Measurements from ENCODE around the gene AHRR. TPM values are rescaled to one million over a fixed set of nuclear protein-coding genes. Genes with fewer than 3 reads are reported as not detected.
A peak's percentile ranks its signal among the peaks of the same experiment; 100 is the strongest.

Gene AHRR
- total RNA-seq, 1 donor from 2014 or later = not detected

DNA sequence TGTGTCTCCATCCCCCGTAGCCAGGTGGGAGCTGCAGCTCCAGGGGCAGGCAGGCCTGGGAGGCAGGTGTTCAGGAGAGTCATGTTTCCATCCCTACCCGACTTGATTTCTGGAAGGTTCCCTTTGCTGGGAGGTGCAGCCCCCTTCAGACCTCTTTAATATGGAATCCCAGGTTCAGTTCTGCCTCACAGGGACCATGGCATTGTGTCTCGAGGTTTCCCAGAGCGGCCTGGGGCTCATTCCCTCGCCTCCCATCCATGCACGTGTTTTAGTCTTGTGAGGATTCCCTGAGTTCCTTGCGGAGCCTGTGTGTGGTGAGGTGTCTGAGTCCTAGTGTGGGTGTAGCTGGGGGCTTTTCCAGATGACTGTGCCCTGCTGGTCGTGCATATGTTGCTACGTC is 16.5 kb upstream of the AHRR start:
- Histone ChIP-seq H3K36me3 (peaks cover 20 to 24% of the 10 kb centered on the region in 2 donors), H3K27me3 (no peaks in the 10 kb centered on the region), H3K4me1 (no peaks in the 10 kb centered on the region), H3K4me3 (no peak overlapping the region), H3K9me3 (no peaks in the 10 kb centered on the region), H3K27ac (no peak overlapping the region)
- peak in 1 of 2 donors; percentile 41 for DNase-seq (ENCODE audit: low spot score in 2 of 2)
- intact Hi-C loops (cut with DNase I) = no loop called here
- TF ChIP-seq CTCF (IDR thresholded peaks at IDR 0.05) = no peak

DNA sequence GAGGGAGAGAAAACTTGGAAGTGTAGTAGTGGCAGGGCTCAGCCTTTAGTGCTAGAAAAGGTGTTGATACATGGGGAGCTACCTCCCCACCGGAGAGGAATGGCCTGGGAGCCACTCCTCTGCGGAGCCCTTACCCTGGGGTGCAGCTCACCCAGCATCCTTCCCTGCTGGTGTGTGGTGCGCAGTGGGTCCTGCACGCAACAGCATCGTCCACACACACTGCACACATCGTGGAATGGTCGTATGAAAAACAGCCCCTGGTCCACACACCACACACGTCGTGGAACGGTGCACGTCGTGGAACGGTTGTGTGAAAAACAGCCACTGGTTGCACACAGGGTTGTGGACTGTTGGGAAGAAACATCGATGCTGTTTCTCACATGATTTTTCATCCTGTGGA is 16.1 kb upstream of the AHRR start:
- Histone ChIP-seq H3K27me3 (no peaks in the 10 kb centered on the region), H3K4me1 (no peaks in the 10 kb centered on the region), H3K36me3 (peaks cover 20 to 25% of the 10 kb centered on the region in 2 donors), H3K4me3 (no peak overlapping the region), H3K27ac (no peak overlapping the region), H3K9me3 (no peaks in the 10 kb centered on the region)
- DNase-seq (ENCODE audit: low spot score in 2 of 2) = peak in 1 of 2 donors; percentile 25
- TF ChIP-seq CTCF (IDR thresholded peaks at IDR 0.05) = no peak
- intact Hi-C loops (cut with DNase I) = no loop called here

GRCh38 chr5:306011-306805 is 15.3 kb upstream of the AHRR start:
- TF ChIP-seq CTCF (IDR thresholded peaks at IDR 0.05) = no peak
- DNase-seq (ENCODE audit: low spot score in 2 of 2) = peak in 1 of 2 donors; percentile 34
- no peak overlapping the region for H3K27ac ChIP-seq
- intact Hi-C loops (cut with DNase I) = no loop called here
- no peak overlapping the region for H3K4me3 ChIP-seq
- H3K36me3 ChIP-seq = peaks cover 20 to 33% of the 10 kb centered on the region in 2 donors
- H3K4me1 ChIP-seq = no peaks in the 10 kb centered on the region
- H3K27me3 ChIP-seq = no peaks in the 10 kb centered on the region
- no peaks in the 10 kb centered on the region for H3K9me3 ChIP-seq

DNA sequence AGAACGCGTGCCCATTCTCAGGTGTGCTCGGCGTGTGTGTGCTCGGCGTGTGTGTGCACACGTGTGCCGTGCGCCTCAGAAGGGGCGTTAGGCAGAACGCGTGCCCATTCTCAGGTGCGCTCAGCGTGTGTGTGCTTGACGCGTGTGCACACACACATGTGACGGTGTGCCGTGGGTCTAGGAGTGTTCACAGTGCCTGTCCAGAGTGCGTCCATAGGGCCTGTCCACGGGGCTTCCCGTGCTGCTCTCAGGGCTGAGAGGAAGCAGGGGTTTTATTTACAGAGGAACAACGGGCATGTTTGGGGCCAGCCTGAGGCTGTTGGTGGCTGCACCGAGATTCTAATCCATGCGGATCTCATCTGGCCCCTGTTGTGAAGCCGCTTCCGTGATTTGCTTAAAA is 14.2 kb upstream of the AHRR start:
- intact Hi-C loops (cut with DNase I) = no loop called here
- H3K27me3 ChIP-seq = no peaks in the 10 kb centered on the region
- H3K36me3 ChIP-seq = peaks cover 20 to 42% of the 10 kb centered on the region in 2 donors
- H3K9me3 ChIP-seq = no peaks in the 10 kb centered on the region
- TF ChIP-seq CTCF (IDR thresholded peaks at IDR 0.05) = no peak
- H3K27ac ChIP-seq = no peak overlapping the region
- no peak overlapping the region for H3K4me3 ChIP-seq
- no peaks in the 10 kb centered on the region for H3K4me1 ChIP-seq
- no peak for DNase-seq (ENCODE audit: low spot score in 2 of 2)

GRCh38 chr5:307794-308579 is 13.5 kb upstream of the AHRR start:
- Histone ChIP-seq H3K27ac (no peak overlapping the region), H3K36me3 (peaks cover 20 to 49% of the 10 kb centered on the region in 2 donors), H3K4me3 (no peak overlapping the region), H3K9me3 (no peaks in the 10 kb centered on the region), H3K4me1 (no peaks in the 10 kb centered on the region), H3K27me3 (no peaks in the 10 kb centered on the region)
- DNase-seq (ENCODE audit: low spot score in 2 of 2) = peak in 1 of 2 donors; percentile 41
- no peak for TF ChIP-seq CTCF (IDR thresholded peaks at IDR 0.05)
- intact Hi-C loops (cut with DNase I) = no loop called here

All from ascending aorta (tissue), 2 donors.